IPS-20b (cell line): ENCODE measurements around the gene GPC5.

ENCODE experiments used
- H3K27ac ChIP-seq: one replicate; pipeline ENCODE4 v1.5.1; 2013; ENCODE audit warnings: low read length
- H3K27me3 ChIP-seq: 2 replicates; pipeline ENCODE4 v1.6.1; 2013; ENCODE audit warnings: mild to moderate bottlenecking, low read length, inconsistent platforms; ENCODE audit not compliant: insufficient read depth
- H3K36me3 ChIP-seq: 2 replicates; pipeline ENCODE4 v1.6.1; 2013; ENCODE audit warnings: low read depth, mild to moderate bottlenecking, inconsistent platforms, low read length, moderate library complexity; ENCODE audit not compliant: insufficient read depth
- H3K4me1 ChIP-seq: 2 replicates; pipeline ENCODE4 v1.6.1; 2013; ENCODE audit warnings: mild to moderate bottlenecking, control low read depth, inconsistent platforms, low read length, moderate library complexity; ENCODE audit not compliant: insufficient read depth
- H3K4me3 ChIP-seq: 2 replicates; pipeline ENCODE4 v1.5.1; 2013; ENCODE audit warnings: mild to moderate bottlenecking, low read length, inconsistent platforms
- H3K9ac ChIP-seq: 2 replicates; pipeline ENCODE4 v1.6.1; 2013; ENCODE audit warnings: low read depth, mild to moderate bottlenecking, inconsistent platforms, low read length, moderate library complexity
- H3K9me3 ChIP-seq: 2 replicates; pipeline ENCODE4 v1.6.1; 2013; ENCODE audit warnings: mild to moderate bottlenecking, low read depth, low read length, inconsistent platforms; ENCODE audit not compliant: insufficient read depth

Gene GPC5

GRCh38 chr13:91922969-91923592 is 524.7 kb downstream of the GPC5 start:
- H3K9ac ChIP-seq, result no peak overlapping the region

GRCh38 chr13:91930687-91931086 is 532.3 kb downstream of the GPC5 start:
- no peaks in the 10 kb centered on the region for H3K4me1 ChIP-seq
- no peak overlapping the region for H3K4me3 ChIP-seq
- no peak overlapping the region for H3K27ac ChIP-seq
- no peaks in the 10 kb centered on the region for H3K9me3 ChIP-seq
- no peak overlapping the region for H3K9ac ChIP-seq
- no peaks in the 10 kb centered on the region for H3K27me3 ChIP-seq
- H3K36me3 ChIP-seq, result no peaks in the 10 kb centered on the region

More at GRCh38 chr13:91922969-91923592, 524.7 kb downstream of the GPC5 start:
- Histone ChIP-seq H3K4me3 (no peak overlapping the region), H3K36me3 (no peaks in the 10 kb centered on the region), H3K27me3 (no peaks in the 10 kb centered on the region), H3K27ac (no peak overlapping the region), H3K4me1 (no peaks in the 10 kb centered on the region), H3K9me3 (no peaks in the 10 kb centered on the region)

- H3K27me3 ChIP-seq, result no peaks in the 10 kb centered on the region
- no peaks in the 10 kb centered on the region for H3K36me3 ChIP-seq
- no peaks in the 10 kb centered on the region for H3K9me3 ChIP-seq
- H3K27ac ChIP-seq, result no peak overlapping the region
- no peaks in the 10 kb centered on the region for H3K4me1 ChIP-seq
- H3K4me3 ChIP-seq, result no peak overlapping the region
- H3K9ac ChIP-seq, result no peak overlapping the region
Measured at GRCh38 chr13:91934354-91934753, 535.9 kb downstream of the GPC5 start.

GRCh38 chr13:91946498-91947070 is 548.2 kb downstream of the GPC5 start:
- no peak overlapping the region for H3K9ac ChIP-seq
- H3K4me1 ChIP-seq, result no peaks in the 10 kb centered on the region
- H3K27ac ChIP-seq, result no peak overlapping the region
- H3K27me3 ChIP-seq, result no peaks in the 10 kb centered on the region
- no peak overlapping the region for H3K4me3 ChIP-seq
- H3K9me3 ChIP-seq, result no peaks in the 10 kb centered on the region
- no peaks in the 10 kb centered on the region for H3K36me3 ChIP-seq

GRCh38 chr13:91948736-91949135 is 550.3 kb downstream of the GPC5 start:
- H3K27ac ChIP-seq, result no peak overlapping the region
- H3K4me1 ChIP-seq, result no peaks in the 10 kb centered on the region
- no peaks in the 10 kb centered on the region for H3K9me3 ChIP-seq
- no peaks in the 10 kb centered on the region for H3K36me3 ChIP-seq
- no peak overlapping the region for H3K9ac ChIP-seq
- no peaks in the 10 kb centered on the region for H3K27me3 ChIP-seq
- H3K4me3 ChIP-seq, result no peak overlapping the region

GRCh38 chr13:91950803-91951202 is 552.4 kb downstream of the GPC5 start:
- no peaks in the 10 kb centered on the region for H3K4me1 ChIP-seq
- H3K4me3 ChIP-seq, result no peak overlapping the region
- no peaks in the 10 kb centered on the region for H3K27me3 ChIP-seq
- no peak overlapping the region for H3K27ac ChIP-seq
- H3K36me3 ChIP-seq, result no peaks in the 10 kb centered on the region
- H3K9ac ChIP-seq, result no peak overlapping the region
- H3K9me3 ChIP-seq, result no peaks in the 10 kb centered on the region

GRCh38 chr13:91955546-91956355 is 557.3 kb downstream of the GPC5 start:
- H3K9me3 ChIP-seq, result no peaks in the 10 kb centered on the region
- H3K9ac ChIP-seq, result no peak overlapping the region
- H3K36me3 ChIP-seq, result no peaks in the 10 kb centered on the region
- H3K27ac ChIP-seq, result no peak overlapping the region
- no peak overlapping the region for H3K4me3 ChIP-seq
- H3K4me1 ChIP-seq, result no peaks in the 10 kb centered on the region
- H3K27me3 ChIP-seq, result no peaks in the 10 kb centered on the region

GRCh38 chr13:91960947-91961346 is 562.5 kb downstream of the GPC5 start:
- H3K27me3 ChIP-seq, result no peaks in the 10 kb centered on the region
- H3K4me1 ChIP-seq, result no peaks in the 10 kb centered on the region
- H3K4me3 ChIP-seq, result no peak overlapping the region
- no peaks in the 10 kb centered on the region for H3K9me3 ChIP-seq
- H3K27ac ChIP-seq, result no peak overlapping the region
- no peaks in the 10 kb centered on the region for H3K36me3 ChIP-seq
- no peak overlapping the region for H3K9ac ChIP-seq

- Histone ChIP-seq H3K36me3 (no peaks in the 10 kb centered on the region), H3K4me3 (no peak overlapping the region), H3K4me1 (no peaks in the 10 kb centered on the region), H3K9ac (no peak overlapping the region), H3K27ac (no peak overlapping the region), H3K27me3 (no peaks in the 10 kb centered on the region), H3K9me3 (no peaks in the 10 kb centered on the region)
Measured at GRCh38 chr13:91962946-91963345, 564.5 kb downstream of the GPC5 start.

- no peaks in the 10 kb centered on the region for H3K9me3 ChIP-seq
- no peak overlapping the region for H3K9ac ChIP-seq
- H3K27me3 ChIP-seq, result no peaks in the 10 kb centered on the region
- H3K27ac ChIP-seq, result no peak overlapping the region
- no peaks in the 10 kb centered on the region for H3K4me1 ChIP-seq
- no peaks in the 10 kb centered on the region for H3K36me3 ChIP-seq
- H3K4me3 ChIP-seq, result no peak overlapping the region
Measured at GRCh38 chr13:91965511-91965910, 567.1 kb downstream of the GPC5 start.

- Histone ChIP-seq H3K4me3 (no peak overlapping the region), H3K9me3 (no peaks in the 10 kb centered on the region), H3K9ac (no peak overlapping the region), H3K27me3 (no peaks in the 10 kb centered on the region), H3K27ac (no peak overlapping the region), H3K4me1 (no peaks in the 10 kb centered on the region), H3K36me3 (no peaks in the 10 kb centered on the region)
Measured at GRCh38 chr13:91978571-91978970, 580.1 kb downstream of the GPC5 start.
